ENCODE data around the gene ODF2.

- TF ChIP-seq POLR2AphosphoS5 (IDR thresholded peaks at IDR 0.05; ENCODE audit: low read depth) (no peak), CTCF (conservative IDR thresholded peaks at IDR 0.05; ENCODE audit: low read depth in 2 of 2) (no peak), EZH2 (IDR thresholded peaks at IDR 0.05; ENCODE audit: low read depth, unreplicated experiment) (no peak), EZH2phosphoT487 (IDR thresholded peaks at IDR 0.05; ENCODE audit: unreplicated experiment) (no peak)
- TF ChIP-seq, protein P1, sequence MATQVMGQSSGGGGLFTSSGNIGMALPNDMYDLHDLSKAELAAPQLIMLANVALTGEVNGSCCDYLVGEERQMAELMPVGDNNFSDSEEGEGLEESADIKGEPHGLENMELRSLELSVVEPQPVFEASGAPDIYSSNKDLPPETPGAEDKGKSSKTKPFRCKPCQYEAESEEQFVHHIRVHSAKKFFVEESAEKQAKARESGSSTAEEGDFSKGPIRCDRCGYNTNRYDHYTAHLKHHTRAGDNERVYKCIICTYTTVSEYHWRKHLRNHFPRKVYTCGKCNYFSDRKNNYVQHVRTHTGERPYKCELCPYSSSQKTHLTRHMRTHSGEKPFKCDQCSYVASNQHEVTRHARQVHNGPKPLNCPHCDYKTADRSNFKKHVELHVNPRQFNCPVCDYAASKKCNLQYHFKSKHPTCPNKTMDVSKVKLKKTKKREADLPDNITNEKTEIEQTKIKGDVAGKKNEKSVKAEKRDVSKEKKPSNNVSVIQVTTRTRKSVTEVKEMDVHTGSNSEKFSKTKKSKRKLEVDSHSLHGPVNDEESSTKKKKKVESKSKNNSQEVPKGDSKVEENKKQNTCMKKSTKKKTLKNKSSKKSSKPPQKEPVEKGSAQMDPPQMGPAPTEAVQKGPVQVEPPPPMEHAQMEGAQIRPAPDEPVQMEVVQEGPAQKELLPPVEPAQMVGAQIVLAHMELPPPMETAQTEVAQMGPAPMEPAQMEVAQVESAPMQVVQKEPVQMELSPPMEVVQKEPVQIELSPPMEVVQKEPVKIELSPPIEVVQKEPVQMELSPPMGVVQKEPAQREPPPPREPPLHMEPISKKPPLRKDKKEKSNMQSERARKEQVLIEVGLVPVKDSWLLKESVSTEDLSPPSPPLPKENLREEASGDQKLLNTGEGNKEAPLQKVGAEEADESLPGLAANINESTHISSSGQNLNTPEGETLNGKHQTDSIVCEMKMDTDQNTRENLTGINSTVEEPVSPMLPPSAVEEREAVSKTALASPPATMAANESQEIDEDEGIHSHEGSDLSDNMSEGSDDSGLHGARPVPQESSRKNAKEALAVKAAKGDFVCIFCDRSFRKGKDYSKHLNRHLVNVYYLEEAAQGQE (IDR thresholded peaks at IDR 0.05; ENCODE audit: unreplicated experiment): no peak
Observed at GRCh38 chr9:128406848-128407391, 48.9 kb upstream of the ODF2 start.

Measured in GM23338 (cell line).